Breast epithelium (tissue), 4 donors: ENCODE data around the gene CD4. TPM values are rescaled to one million over a fixed set of nuclear protein-coding genes. Genes with fewer than 3 reads are reported as not detected.

Experiments
- DNase-seq, 2 donors: peaks; one replicate each; pipeline ENCODE4 v3.0.0-alpha.2; 2019; ENCODE audit warnings: low spot score in 2 of 2
- H3K27ac ChIP-seq, 2 donors: fragments of 200-600 bp; sonication (generic) in 1 of 2; one replicate each; pipeline ENCODE4 v1.5.1; 2016 to 2019; ENCODE audit warnings: mild to moderate bottlenecking in 1 of 2
- H3K27me3 ChIP-seq, 2 donors: fragments of 200-600 bp; sonication (generic) in 1 of 2; one replicate each; pipeline versions ENCODE4 v1.5.1 to v1.6.0; 2017 to 2019; ENCODE audit warnings: control low read depth in 1 of 2, mild to moderate bottlenecking in 1 of 2
- H3K36me3 ChIP-seq: fragments of 200-600 bp; one replicate; pipeline ENCODE4 v1.5.1; 2019
- H3K4me1 ChIP-seq, 2 donors: fragments of 200-600 bp; sonication (generic); one replicate each; pipeline ENCODE4 v1.5.1; 2016 to 2019; ENCODE audit warnings: control low read depth in 1 of 2
- H3K4me3 ChIP-seq, 3 donors: fragments of 200-600 bp; sonication (generic); 1 replicate in 2 of 3; 2 replicates in 1 of 3; pipeline ENCODE4 v1.5.1; 2016 to 2019; ENCODE audit warnings: mild to moderate bottlenecking in 3 of 3, moderate library complexity in 2 of 3
- H3K9me3 ChIP-seq, 2 donors: fragments of 200-600 bp; sonication (generic) in 1 of 2; one replicate each; pipeline ENCODE4 v1.5.1; 2016 to 2019; ENCODE audit warnings: control low read depth in 1 of 2
- POLR2A ChIP-seq: fragments of 450-650 bp; IDR thresholded peaks from one replicate; pipeline ENCODE4 v1.6.1; 2016; ENCODE audit warnings: antibody characterized with exemption, mild to moderate bottlenecking, moderate library complexity
- POLR2AphosphoS5 ChIP-seq, 3 donors: sonication (generic); formaldehyde crosslinking; IDR thresholded peaks; one replicate each; pipeline ENCODE4 v1.6.1; 2017; ENCODE audit warnings: antibody characterized with exemption in 3 of 3
- intact Hi-C: fragments of 100-400 bp; cut with DNase I; formaldehyde crosslinking; loops from one replicate; pipeline ENCODE4 v1.15.1; 2023; ENCODE audit warnings: low total_unique reads
- total RNA-seq, 3 donors: library from RNA; depleted of rRNA; stranded (reverse); fragments of >200 nt; gene quantifications; one replicate each; pipeline ENCODE4 v1.1.0, GENCODE V29; 2016
- TF ChIP-seq, protein P1 (sequence below), 3 donors: fragments of 450-650 bp; IDR thresholded peaks; one replicate each; pipeline ENCODE4 v1.5.1; 2016 to 2017; ENCODE audit warnings: antibody characterized with exemption in 3 of 3, mild to moderate bottlenecking in 3 of 3, moderate library complexity in 3 of 3

Gene CD4
- total RNA-seq, 3 donors from 2014 or later, result 5.9 to 29.0 (median 11.0) TPM

DNA sequence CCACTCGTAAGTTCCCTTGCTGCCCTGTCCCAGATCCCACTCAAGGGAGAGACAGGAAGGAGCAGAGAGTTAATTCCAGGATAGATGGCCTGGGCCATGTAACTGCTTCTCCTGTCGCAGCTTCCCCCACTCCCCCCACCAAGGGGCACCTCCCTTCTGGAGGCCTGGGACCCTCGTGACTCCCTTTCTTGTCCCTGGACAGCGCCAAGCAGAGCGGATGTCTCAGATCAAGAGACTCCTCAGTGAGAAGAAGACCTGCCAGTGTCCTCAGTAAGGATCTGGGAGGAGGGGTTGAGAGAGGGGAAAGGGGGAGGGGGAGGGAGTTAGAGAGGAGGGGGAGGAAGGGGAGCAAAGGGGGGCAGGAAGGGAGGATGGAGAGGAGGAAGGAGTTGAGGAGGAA, 29.3 kb downstream of the CD4 start:
- intact Hi-C loops, result no loop called here
- TF ChIP-seq, protein P1, sequence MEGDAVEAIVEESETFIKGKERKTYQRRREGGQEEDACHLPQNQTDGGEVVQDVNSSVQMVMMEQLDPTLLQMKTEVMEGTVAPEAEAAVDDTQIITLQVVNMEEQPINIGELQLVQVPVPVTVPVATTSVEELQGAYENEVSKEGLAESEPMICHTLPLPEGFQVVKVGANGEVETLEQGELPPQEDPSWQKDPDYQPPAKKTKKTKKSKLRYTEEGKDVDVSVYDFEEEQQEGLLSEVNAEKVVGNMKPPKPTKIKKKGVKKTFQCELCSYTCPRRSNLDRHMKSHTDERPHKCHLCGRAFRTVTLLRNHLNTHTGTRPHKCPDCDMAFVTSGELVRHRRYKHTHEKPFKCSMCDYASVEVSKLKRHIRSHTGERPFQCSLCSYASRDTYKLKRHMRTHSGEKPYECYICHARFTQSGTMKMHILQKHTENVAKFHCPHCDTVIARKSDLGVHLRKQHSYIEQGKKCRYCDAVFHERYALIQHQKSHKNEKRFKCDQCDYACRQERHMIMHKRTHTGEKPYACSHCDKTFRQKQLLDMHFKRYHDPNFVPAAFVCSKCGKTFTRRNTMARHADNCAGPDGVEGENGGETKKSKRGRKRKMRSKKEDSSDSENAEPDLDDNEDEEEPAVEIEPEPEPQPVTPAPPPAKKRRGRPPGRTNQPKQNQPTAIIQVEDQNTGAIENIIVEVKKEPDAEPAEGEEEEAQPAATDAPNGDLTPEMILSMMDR (IDR thresholded peaks at IDR 0.05), result no peak
- no peaks in the 10 kb centered on the region for H3K4me1 ChIP-seq

DNA sequence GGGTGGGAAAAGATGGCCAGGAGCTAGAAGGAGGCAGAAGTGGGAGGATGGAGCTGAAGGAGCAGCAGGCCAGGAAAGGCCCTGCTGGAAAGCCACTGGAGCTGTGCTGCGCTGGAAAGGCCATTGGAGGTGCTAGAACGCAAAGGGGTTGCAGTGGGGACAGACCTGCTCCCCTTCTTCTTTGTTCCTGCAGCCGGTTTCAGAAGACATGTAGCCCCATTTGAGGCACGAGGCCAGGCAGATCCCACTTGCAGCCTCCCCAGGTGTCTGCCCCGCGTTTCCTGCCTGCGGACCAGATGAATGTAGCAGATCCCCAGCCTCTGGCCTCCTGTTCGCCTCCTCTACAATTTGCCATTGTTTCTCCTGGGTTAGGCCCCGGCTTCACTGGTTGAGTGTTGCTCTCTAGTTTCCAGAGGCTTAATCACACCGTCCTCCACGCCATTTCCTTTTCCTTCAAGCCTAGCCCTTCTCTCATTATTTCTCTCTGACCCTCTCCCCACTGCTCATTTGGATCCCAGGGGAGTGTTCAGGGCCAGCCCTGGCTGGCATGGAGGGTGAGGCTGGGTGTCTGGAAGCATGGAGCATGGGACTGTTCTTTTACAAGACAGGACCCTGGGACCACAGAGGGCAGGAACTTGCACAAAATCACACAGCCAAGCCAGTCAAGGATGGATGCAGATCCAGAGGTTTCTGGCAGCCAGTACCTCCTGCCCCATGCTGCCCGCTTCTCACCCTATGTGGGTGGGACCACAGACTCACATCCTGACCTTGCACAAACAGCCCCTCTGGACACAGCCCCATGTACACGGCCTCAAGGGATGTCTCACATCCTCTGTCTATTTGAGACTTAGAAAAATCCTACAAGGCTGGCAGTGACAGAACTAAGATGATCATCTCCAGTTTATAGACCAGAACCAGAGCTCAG, 30.0 kb downstream of the CD4 start:
- Histone ChIP-seq H3K4me3 (no peak overlapping the region), H3K27ac (no peak overlapping the region), H3K4me1 (no peaks in the 10 kb centered on the region), H3K27me3 (peaks cover 5 to 19% of the 10 kb centered on the region in 2 donors), H3K9me3 (no peaks in the 10 kb centered on the region), H3K36me3 (no peaks in the 10 kb centered on the region)
- DNase-seq, result no peak
- intact Hi-C loops, result loop anchor here (10.0 kb wide), 1 partner anchor 205 kb away; no protein-coding TSS in a partner anchor
- TF ChIP-seq POLR2AphosphoS5 (IDR thresholded peaks at IDR 0.05), result no peak
- no peak for TF ChIP-seq POLR2A
- TF ChIP-seq, protein P1 (IDR thresholded peaks at IDR 0.05), result no peak

More for the DNA sequence above, 29.3 kb downstream of the CD4 start:
- Histone ChIP-seq H3K27me3 (peaks cover 3 to 12% of the 10 kb centered on the region in 2 donors), H3K9me3 (no peaks in the 10 kb centered on the region), H3K27ac (no peak overlapping the region), H3K4me3 (no peak overlapping the region), H3K36me3 (no peaks in the 10 kb centered on the region)
- DNase-seq, result no peak

DNA sequence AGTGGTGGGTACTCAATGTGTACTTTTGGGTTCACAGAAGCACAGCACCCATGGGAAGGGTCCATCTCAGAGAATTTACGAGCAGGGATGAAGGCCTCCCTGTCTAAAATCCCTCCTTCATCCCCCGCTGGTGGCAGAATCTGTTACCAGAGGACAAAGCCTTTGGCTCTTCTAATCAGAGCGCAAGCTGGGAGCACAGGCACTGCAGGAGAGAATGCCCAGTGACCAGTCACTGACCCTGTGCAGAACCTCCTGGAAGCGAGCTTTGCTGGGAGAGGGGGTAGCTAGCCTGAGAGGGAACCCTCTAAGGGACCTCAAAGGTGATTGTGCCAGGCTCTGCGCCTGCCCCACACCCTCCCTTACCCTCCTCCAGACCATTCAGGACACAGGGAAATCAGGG, 30.8 kb downstream of the CD4 start:
- Histone ChIP-seq H3K9me3 (no peaks in the 10 kb centered on the region), H3K27me3 (peaks cover 5 to 19% of the 10 kb centered on the region in 2 donors), H3K27ac (no peak overlapping the region), H3K4me1 (peaks cover 0 to 2% of the 10 kb centered on the region in 2 donors), H3K36me3 (no peaks in the 10 kb centered on the region), H3K4me3 (no peak overlapping the region)
- DNase-seq, result no peak
- no peak for TF ChIP-seq POLR2AphosphoS5 (IDR thresholded peaks at IDR 0.05)
- TF ChIP-seq, protein P1 (IDR thresholded peaks at IDR 0.05), result no peak
- TF ChIP-seq POLR2A, result no peak
- intact Hi-C loops, result loop anchor here (10.0 kb wide), 1 partner anchor 205 kb away; no protein-coding TSS in a partner anchor

DNA sequence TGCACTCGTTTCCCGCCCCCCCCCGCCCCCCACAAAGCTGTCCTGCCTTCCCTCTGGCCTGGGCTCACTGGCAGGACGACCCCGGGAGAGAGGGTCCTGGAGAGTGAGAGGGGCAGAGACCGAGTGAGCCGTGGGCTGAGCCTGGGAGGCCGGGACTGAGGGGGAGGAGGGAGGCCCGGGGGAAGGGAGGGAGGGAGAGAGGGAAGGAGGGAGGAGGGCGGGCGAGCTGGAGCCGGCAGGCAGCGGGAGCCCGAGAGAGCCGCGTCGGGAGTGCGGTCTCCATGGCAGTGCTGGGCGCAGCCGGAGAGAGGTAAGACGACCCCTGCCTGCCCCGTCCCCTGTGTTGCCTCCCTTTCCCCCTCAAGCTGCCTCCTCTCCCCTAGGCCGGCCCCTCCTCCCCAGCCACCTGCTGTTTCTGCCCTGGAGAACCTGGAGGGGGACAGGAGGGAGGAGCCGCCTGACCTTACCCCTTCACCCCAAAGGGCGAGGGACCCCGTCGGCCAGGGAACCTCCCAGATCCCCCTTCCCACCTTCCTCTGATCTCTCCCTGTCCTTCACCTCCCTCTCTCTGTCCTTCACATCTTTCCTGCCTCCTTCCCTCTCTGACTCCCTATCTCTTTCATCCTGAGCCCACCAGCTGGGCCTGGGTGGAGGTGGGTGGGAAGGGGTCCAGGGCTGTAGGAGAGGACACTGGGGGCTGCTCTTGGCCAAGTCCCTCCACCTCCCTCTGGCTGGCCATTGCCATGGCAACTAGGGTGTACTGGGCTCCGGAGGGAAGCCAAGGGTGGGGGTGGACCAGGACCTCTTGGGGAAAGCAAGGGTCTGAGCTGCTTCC, 32.5 kb downstream of the CD4 start, which contains the start of gene GPR162:
Gene GPR162, plus strand, starts transcription at position 231 of the 835 bp plus-strand sequence. CDS start 2,078 bp downstream, outside the sequence.
- no peak for DNase-seq
- Histone ChIP-seq H3K9me3 (no peaks in the 10 kb centered on the region), H3K4me3 (peak within 1 kb of the TSS; percentile 35 to 67 (median 48)), H3K36me3 (no peaks in the 10 kb centered on the region), H3K27me3 (peaks cover 5 to 19% of the 10 kb centered on the region in 2 donors), H3K27ac (peak within 1 kb of the TSS in 1 of 2 donors; percentile 48), H3K4me1 (peaks cover 0 to 4% of the 10 kb centered on the region in 2 donors)
- intact Hi-C loops, result loop anchor here (10.0 kb wide), 1 partner anchor 207 kb away; no protein-coding TSS in a partner anchor
- TF ChIP-seq, protein P1 (IDR thresholded peaks at IDR 0.05), result no peak
